AG10803 (cell line): ENCODE measurements around the gene OOSP1.
"Not testable (repeated sequence)": the region's sequence is repeated elsewhere in the genome, so short reads cannot be mapped to it uniquely, and the experiment has no call there.

Experiments used
- DNase-seq: peaks from one replicate; pipeline ENCODE4 v3.0.0; 2010; ENCODE audit warnings: low read depth
- H3K4me3 ChIP-seq: 2 replicates; pipeline ENCODE4 v1.5.1; 2011; ENCODE audit warnings: mild to moderate bottlenecking, low read length, control low read depth
- TF ChIP-seq, protein P1 (sequence below): conservative IDR thresholded peaks from 2 replicates; pipeline ENCODE4 v1.5.1; 2011; ENCODE audit warnings: mild to moderate bottlenecking, low read length, control low read depth, inconsistent platforms

OOSP1 gene

DNA sequence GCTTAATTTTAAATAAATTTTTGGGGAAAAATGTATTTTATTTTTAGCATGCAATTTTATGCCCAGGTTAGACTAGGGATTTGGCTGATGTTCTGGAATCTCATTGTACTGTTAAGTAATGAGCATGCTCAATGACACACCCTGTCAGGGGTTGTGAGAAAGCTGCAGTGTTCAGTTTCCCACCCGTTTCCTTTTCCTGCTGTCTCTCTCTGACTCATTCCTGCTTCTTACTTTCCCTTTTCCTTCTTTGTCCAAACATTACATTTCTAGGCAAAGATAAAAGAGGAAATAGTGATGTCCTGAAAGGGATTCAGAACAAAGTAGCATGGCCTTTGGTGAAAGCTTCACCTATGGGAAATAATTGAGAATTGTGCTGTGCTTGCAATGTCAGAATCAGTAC is 36.9 kb upstream of the OOSP1 start:
- TF ChIP-seq, protein P1, sequence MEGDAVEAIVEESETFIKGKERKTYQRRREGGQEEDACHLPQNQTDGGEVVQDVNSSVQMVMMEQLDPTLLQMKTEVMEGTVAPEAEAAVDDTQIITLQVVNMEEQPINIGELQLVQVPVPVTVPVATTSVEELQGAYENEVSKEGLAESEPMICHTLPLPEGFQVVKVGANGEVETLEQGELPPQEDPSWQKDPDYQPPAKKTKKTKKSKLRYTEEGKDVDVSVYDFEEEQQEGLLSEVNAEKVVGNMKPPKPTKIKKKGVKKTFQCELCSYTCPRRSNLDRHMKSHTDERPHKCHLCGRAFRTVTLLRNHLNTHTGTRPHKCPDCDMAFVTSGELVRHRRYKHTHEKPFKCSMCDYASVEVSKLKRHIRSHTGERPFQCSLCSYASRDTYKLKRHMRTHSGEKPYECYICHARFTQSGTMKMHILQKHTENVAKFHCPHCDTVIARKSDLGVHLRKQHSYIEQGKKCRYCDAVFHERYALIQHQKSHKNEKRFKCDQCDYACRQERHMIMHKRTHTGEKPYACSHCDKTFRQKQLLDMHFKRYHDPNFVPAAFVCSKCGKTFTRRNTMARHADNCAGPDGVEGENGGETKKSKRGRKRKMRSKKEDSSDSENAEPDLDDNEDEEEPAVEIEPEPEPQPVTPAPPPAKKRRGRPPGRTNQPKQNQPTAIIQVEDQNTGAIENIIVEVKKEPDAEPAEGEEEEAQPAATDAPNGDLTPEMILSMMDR = no peak
- no peak overlapping the region for H3K4me3 ChIP-seq
- DNase-seq = no peak

DNA sequence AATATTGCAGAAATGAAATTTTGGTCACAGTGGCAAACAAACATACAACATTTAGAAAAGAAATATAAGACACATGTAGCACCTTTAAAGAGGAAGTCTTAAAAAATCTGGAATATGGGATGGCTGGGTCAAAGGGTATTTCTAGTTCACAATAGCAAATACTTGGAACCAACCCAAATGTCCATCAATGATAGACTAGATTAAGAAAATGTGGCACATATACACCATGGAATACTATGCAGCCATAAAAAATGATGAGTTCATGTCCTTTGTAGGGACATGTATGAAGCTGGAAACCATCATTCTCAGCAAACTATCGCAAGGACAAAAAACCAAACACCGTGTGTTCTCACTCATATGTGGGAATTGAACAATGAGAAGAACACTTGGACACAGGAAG is 34.7 kb upstream of the OOSP1 start:
- not testable (repeated sequence) for H3K4me3 ChIP-seq, DNase-seq

DNA sequence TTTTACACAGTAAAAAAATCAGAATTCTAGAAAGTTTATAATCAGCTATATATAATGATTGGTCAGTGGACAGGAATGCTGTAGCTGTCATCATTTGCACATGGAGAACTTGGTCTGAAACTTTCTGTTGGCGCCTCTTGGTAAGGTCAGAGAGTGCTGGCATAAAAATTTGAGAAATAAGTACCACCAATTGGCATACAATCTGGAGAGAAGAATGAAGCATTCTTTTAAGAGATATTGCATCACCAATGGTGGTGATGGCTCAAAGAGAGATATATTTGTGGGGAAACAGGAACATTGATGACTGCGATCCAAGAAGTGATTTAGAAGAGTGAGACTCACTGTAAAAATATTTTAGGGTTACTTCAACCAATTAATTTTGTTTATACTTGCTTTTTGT is 19.8 kb upstream of the OOSP1 start:
- peak; percentile 71 for DNase-seq
- H3K4me3 ChIP-seq = no peak overlapping the region
- TF ChIP-seq, protein P1 = no peak

DNA sequence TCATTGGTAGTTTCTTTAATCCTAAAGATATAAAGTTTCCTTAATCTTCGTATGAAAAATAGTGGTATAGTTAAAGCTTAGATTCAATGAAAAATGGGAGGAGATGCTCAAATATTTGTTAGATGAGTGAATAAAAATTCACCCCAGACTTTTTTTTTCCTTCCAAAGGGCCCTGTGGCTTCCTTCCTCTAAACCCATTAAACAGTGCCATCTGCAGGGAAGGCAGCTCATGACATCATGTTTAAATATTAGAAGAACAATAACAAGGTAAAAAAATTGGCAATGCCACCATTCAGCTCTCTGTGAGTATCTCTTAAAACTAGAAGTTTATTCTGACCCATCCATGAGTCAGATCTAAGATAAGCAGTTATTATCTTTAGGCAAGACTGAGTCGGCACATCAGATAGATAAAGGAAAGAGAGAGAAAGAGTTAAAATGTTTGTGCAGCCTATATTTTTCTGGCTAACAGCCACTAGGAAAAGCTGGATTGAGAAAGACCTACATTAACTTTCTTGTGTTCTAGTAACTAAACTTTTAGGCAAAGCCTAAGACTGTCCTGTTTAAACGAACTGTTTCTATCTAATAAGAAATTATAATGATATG is 19.1 kb upstream of the OOSP1 start:
- no peak overlapping the region for H3K4me3 ChIP-seq
- TF ChIP-seq, protein P1 = peak; percentile 44
- DNase-seq = peak; percentile 49

DNA sequence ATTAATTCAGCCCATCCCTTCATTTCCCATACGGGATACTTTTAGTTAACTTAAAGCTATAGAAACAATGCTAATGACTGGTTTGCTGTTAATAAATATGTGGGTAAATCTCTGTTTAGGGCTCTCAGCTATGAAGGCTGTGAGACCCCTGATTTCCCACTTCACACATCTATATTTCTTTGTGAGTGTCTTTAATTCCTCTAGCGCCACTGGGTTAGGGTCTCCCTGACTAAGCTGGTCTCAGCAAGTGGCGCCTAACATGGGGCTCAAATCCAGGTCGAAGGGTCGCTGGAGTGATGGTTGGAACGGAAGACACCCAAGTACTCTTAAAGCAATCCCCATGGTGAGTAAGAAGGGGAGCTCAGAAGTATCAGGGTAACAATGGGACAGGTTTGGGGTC is 14.4 kb upstream of the OOSP1 start:
- TF ChIP-seq, protein P1 = no peak
- H3K4me3 ChIP-seq = no peak overlapping the region
- DNase-seq = no peak

DNA sequence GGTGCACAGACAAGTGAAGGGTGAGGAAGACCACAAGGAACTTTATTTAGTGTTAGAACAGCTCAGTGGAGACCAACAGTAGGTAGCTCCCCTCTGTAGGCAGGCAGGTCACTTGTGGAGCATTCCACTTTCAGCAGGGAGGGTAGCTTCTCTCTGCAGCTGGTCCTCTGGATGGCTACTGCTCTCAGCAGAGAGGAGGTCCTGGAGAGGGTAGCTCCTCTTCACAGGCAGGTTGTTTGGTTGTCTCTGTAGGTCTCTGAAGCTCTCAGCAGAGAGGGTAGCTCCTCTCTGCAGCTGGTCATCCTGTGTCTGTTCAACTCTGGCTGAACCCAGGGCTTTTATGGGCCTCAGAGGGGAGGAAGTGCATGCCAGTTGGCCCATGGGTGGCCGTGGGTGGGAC is 6.5 kb upstream of the OOSP1 start:
- TF ChIP-seq, protein P1 = no peak
- no peak for DNase-seq
- H3K4me3 ChIP-seq = no peak overlapping the region

DNA sequence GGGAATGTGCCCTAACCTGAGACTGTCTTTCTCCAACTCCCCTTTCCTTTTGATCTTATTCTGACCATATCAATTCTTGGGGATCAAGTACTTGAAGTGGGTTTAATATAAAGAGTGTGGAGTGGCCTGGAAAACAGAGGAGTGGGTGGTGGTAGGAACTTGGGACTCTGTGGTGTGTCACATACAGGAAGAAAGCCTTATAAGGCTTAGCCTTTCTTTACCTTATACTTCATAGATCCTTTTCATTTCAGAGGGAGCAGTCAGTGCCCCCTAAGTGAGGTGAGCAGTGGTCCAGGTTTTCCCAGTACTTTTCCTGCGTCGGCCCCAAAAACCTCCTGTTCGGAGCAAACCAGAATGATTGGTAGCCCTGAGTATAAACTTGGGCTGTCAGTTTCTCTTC is 486 bp downstream of the OOSP1 start:
- DNase-seq = no peak
- H3K4me3 ChIP-seq = no peak overlapping the region
- TF ChIP-seq, protein P1 = no peak

DNA sequence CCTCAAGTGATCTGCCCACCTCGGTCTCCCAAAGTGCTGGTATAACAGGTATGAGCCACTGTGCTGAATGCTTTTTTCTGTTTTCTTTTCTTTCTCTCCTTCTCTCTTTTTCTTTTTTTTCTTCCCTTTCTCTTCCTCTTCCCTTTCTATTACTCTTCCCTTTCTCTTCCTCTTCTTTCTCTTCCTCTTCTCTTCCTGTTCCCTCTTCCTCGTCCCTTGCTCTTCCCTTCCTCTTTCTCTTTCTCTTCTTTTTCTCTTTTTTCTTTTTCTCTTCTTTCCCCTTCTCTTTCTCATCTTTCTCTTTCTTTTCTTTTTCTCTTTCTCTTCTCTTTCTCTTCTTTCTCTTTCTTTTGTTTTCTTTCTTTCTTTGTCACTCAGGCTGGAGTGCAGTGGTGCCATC is 1.2 kb downstream of the OOSP1 start:
- no peak for DNase-seq
- TF ChIP-seq, protein P1 = no peak
- H3K4me3 ChIP-seq = no peak overlapping the region
